Fibroblast of the aortic adventitia (primary cell): Measurements from ENCODE around the gene PMFBP1. TPM values are rescaled to one million over a fixed set of nuclear protein-coding genes. Genes with fewer than 3 reads are reported as not detected.

ENCODE experiments used
- DNase-seq: peaks from one replicate; pipeline ENCODE4 v3.0.0-alpha.2; 2010; ENCODE audit warnings: low read depth
- H3K4me3 ChIP-seq: 2 replicates; pipeline ENCODE4 v1.5.1; 2011; ENCODE audit warnings: low read depth, mild to moderate bottlenecking, control low read depth, low read length, moderate library complexity
- CTCF ChIP-seq: IDR thresholded peaks from 2 replicates; pipeline ENCODE4 v1.5.1; 2011; ENCODE audit warnings: mild to moderate bottlenecking, low read length, control low read depth, inconsistent platforms; ENCODE audit not compliant: insufficient read depth
- total RNA-seq: library from RNA; depleted of rRNA; stranded (reverse); fragments of >200 nt; gene quantifications from 2 replicates; pipeline ENCODE4 v1.2.3, GENCODE V29; 2012; ENCODE audit warnings: low replicate concordance

PMFBP1 gene
- total RNA-seq, 1 donor = 0.09 TPM

GRCh38 chr16:72104905-72105304 is 67.0 kb downstream of the PMFBP1 start:
- TF ChIP-seq CTCF = no peak
- no peak overlapping the region for H3K4me3 ChIP-seq
- no peak for DNase-seq

- H3K4me3 ChIP-seq = no peak overlapping the region
- TF ChIP-seq CTCF = no peak
- DNase-seq = no peak
These were observed 70.8 kb downstream of the PMFBP1 start for GRCh38 chr16:72101195-72101594.

GRCh38 chr16:72099377-72099818 is 72.6 kb downstream of the PMFBP1 start:
- H3K4me3 ChIP-seq = no peak overlapping the region
- peak; percentile 64 for DNase-seq
- peak; percentile 56 for TF ChIP-seq CTCF

GRCh38 chr16:72098936-72099335 is 73.0 kb downstream of the PMFBP1 start:
- no peak overlapping the region for H3K4me3 ChIP-seq
- no peak for TF ChIP-seq CTCF

GRCh38 chr16:72094266-72094610 is 77.7 kb downstream of the PMFBP1 start:
- peak overlapping the region; percentile 99 for H3K4me3 ChIP-seq
- peak; percentile 13 for DNase-seq
- TF ChIP-seq CTCF = no peak

More at GRCh38 chr16:72098936-72099335, 73.0 kb downstream of the PMFBP1 start:
- DNase-seq = no peak

- H3K4me3 ChIP-seq = peak within 1 kb of the TSS; percentile 99
- no peak for TF ChIP-seq CTCF
- DNase-seq = peak; percentile 99
These were observed 78.3 kb downstream of the PMFBP1 start, which contains the start of the genes DHX38 and TXNL4B for GRCh38 chr16:72093448-72094265. DHX38 (plus strand) TSS chr16:72093847; CDS start chr16:72096158, 2,311 bp downstream. TXNL4B (minus strand) TSS chr16:72093620; CDS start chr16:72090749, 2,871 bp downstream.
